GM18909 (cell line): ENCODE results near the gene IFITM1.
"Not testable (repeated sequence)": the region's sequence is repeated elsewhere in the genome, so short reads cannot be mapped to it uniquely, and the experiment has no call there.

Experiments used
- ATAC-seq: cut with Tn5 transposase; IDR thresholded peaks from one replicate; pipeline ENCODE4 v1.9.1; 2021; ENCODE audit warnings: mild to moderate bottlenecking; ENCODE audit not compliant: unreplicated experiment, poor library complexity

Gene IFITM1

GRCh38 chr11:282171-282570, 31.7 kb upstream of the IFITM1 start:
- ATAC-seq: no peak

- ATAC-seq: no peak
Observed at GRCh38 chr11:282630-283360, 31.0 kb upstream of the IFITM1 start.

GRCh38 chr11:283405-284104, 30.3 kb upstream of the IFITM1 start:
- no peak for ATAC-seq

DNA sequence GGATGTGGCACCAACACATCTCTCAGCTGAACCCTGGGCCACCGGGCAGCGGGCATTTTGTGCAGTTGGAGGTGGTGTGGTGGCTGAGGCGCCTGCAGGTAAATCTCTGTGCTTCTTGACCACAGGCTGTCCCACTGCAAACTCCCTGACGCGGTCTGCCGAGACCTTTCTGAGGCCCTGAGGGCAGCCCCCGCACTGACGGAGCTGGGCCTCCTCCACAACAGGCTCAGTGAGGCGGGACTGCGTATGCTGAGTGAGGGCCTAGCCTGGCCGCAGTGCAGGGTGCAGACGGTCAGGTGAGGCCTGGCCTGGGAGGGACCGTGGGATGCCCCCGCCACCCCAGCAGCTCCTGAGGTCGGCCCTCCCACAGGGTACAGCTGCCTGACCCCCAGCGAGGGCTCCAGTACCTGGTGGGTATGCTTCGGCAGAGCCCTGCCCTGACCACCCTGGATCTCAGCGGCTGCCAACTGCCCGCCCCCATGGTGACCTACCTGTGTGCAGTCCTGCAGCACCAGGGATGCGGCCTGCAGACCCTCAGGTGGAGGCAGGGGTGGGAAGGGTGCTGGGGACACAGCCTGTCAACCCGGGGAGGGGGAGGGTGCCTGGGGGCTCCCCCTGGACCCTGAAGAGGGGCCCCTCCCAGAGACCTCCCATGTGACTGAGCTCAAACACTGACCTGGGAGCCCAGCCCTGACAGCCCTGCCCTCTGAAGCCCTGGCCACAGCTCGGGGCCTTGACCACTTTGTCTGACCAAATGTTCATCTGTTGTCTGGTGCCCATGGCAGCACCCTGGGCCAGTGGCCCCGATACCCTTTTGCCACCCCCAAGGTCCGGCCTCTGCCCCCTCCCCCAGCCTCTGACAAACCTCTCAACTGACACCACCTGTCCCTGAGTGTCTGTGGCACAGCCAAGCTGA, 29.5 kb upstream of the IFITM1 start:
- no peak for ATAC-seq

DNA sequence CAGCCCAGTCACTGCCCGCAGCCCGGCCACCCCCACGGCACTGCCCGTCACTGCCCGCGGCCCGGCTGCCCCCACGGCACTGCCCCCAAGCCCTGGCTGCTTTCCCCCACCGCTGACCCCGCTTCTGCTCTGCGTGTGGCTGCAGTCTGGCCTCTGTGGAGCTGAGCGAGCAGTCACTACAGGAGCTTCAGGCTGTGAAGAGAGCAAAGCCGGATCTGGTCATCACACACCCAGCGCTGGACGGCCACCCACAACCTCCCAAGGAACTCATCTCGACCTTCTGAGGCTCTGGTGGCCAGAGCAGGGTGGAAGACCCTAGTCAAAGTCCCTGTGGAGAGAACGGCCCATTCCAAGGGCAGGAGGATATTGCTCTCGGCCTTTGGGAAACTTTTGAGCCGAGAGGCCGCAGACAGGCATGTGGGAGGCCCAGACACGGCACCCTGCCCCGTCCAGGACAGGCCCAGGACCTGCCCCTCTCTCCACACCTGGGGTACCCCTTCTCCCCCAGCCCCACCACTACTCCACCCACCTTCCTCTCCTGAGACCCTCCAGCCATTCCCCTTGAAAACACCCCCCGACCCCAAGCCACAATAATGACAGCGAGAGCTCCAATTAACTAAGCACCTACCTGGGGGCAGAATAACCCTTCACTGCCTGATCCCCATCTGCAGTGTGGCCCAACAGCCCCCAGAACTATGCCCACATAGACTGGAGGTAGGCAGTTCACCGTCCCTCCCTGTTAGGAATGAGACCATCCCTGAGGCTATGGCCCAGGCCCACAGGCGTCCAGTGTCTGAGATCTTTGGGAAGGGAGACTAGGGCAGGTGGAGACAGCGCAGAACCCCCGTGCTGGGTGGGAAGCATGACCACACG, 28.6 kb upstream of the IFITM1 start:
- ATAC-seq: no peak

GRCh38 chr11:285894-286220, 28.0 kb upstream of the IFITM1 start:
- no peak for ATAC-seq

- ATAC-seq: not testable (repeated sequence)
Observed at GRCh38 chr11:286977-287820, 26.6 kb upstream of the IFITM1 start.

- ATAC-seq: no peak
Observed at GRCh38 chr11:287821-288477, 25.9 kb upstream of the IFITM1 start.

DNA sequence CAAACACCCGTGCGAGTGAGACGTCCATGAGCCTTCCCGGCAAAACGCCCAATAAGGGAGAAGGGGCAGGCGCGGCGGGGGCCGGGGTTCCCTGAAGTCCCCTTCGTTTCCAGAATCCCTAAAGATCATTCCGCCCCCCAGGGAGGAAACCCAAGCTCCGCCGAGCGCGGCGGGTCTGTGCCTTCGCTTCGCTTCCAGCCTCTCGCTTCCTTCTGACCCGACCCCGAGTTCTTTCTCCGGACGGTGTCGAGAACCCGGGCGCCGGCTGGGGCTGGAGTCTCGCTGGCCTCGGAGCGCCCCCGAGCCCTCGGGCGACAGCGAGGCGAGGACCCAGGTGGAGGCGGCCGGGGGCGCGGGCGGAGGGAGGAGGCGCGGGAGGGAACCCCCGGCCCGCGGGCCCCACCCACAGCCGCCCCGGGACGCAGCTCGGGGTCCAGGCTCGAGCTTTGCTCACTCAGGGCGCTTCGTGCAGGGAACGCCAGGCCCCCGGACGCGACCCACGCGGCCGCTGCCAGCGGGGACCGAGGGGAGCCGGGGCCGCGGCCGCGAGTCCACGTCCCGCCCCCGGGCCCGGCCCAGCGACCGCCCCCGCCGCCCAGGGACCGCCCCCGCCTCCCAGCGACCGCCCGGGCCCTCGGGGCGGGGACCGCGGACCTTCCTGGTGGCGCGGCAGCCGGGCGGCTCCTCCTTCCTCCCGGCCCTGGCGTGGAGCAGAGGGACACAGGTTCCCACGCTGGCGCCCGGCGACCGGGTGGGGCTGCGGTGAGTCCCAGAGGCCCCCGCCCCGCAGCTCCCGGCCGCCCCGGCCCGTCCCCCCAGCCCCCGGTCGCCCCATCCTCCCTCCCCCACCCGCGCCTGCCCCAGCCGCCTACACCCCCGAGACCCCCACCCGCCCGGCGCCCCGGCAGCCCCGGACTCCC, 25.1 kb upstream of the IFITM1 start, which contains the start of gene PGGHG:
PGGHG (plus strand) TSS at position 649 of the 920 bp plus-strand sequence. CDS start 691 bp downstream, outside the sequence.
- ATAC-seq: peak; percentile 58

DNA sequence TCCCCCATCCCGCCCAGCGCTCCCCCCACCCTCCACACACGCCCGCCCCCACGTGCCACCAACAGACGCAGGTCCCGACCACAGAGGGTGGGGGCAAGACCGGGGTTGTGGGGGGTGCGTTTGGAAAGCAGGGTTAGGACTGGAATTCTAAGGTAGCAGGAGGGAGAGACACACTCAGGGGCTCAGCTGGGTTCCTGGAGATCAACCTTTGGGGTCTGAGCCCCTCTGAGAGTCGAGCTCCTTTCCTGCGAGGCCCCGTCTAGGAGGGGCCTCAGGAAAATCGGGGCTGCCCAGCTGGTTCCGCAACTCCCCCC, 24.5 kb upstream of the IFITM1 start:
- no peak for ATAC-seq

DNA sequence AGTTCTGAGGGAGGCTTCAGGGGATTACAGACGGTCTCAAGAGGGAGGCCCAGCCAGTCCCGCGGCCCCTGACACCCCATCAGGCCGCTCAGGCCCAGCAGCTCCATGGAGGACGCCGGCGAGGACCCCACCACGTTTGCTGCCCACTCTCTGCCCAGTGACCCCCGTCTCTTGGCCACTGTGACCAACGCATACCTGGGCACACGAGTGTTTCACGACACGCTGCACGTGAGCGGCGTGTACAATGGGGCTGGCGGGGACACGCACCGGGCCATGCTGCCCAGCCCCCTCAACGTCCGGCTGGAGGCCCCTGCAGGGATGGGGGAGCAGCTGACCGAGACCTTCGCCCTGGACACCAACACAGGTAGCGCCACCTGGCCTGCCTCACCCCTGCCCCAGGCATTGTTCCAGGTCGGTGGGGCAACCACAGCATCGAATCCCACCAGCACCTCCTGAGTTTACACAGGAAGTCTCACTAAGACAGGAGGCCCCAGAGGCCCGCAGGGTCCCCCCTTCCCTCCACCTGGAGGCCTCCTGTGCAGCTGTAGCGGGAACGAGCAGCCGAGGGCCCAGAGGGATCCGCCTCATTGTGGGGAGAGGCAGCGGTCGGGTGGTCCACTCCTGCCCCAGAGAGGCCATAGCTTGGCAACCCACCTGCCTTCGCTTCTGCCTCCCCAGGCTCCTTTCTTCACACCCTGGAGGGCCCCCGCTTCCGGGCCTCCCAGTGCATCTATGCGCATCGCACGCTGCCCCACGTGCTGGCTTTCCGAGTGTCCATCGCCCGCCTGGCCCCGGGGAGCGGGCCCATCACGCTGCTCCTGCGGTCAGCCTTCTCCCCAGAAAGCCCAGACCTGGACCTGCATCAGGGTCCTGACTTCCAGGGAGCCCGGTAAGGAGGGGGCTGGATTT, 23.9 kb upstream of the IFITM1 start:
- ATAC-seq: no peak

DNA sequence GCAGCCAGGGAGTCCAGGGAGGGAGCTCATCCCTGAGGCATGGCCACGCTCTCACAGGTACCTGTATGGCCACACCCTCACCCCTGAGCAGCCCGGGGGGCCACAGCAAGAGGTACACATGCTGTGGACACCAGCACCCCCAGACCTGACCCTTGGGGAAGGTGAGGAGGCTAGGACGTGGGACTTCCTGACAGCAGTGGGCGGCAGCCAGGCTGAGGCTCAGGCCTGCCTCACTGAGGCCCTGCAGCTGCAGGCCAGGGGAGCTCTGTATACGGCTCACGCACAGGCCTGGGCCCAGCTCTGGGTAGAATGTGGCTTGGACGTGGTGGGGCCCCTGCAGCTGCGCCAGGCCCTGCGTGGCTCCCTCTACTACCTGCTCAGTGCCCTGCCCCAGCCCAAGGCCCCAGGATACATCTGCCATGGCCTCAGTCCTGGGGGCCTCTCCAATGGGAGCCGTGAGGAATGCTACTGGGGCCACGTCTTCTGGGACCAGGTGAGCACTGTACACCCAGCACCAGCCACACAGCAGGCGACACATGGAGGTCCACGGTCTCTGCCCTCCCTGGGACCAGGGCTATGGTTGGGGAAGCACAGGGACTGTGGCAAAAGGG, 23.1 kb upstream of the IFITM1 start:
- no peak for ATAC-seq

DNA sequence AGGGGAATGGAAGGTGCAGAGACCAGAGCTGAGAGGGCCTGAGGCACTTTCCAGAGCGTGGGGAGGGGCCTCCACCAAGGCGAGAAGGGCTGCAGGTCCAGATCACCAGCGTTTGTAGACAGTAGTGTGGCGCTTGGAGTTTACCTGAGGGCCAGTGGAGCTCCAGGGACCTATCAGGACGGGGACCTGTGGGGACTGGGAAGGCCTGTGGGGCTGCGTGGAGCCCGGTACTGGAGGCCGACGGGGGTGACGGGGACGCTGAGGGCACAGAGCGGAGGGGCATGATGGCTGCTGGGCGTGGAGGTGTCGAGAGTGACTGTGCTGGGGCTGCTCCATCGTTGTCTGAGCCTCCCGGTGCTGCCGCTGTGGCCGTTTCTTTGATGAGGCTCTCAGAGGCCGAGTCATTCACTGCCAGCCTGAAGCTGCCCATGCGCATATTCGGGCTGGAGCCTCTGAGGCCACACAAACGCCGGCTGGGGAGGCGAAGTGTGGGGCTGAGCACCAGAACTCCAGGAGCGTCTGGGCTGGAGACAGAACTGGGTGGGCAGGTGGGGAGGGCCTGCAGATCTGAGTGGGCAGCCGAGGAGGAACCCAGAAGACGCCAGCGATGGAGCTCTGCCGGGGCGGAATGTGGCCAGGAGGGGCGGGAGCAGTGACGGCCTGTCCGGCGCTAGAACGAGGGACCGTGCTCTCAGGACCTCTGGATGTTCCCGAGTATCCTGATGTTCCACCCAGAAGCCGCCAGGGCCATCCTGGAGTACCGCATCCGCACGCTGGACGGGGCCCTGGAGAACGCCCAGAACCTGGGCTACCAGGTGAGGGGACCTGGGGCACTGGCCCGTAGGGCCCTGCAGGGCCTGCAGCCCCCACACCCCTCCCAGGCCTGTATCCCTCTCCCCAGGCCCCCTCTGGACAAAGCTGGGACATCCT, 22.3 kb upstream of the IFITM1 start:
- no peak for ATAC-seq

GRCh38 chr11:292211-293121, 21.4 kb upstream of the IFITM1 start:
- no peak for ATAC-seq
